ENCODE data around the gene PROK1.

PROK1 gene

GRCh38 chr1:110492573-110492972 is 41.6 kb downstream of the PROK1 start:
- Histone ChIP-seq H2AFZ (ENCODE audit: low read length) (no peak overlapping the region), H3K4me1 (ENCODE audit: insufficient read depth, low read length, severe bottlenecking) (no peaks in the 10 kb centered on the region), H3K4me2 (ENCODE audit: low read length) (no peak overlapping the region), H3K9ac (ENCODE audit: low read length) (no peak overlapping the region), H3F3A (ENCODE audit: insufficient read depth, low read length) (no peaks in the 10 kb centered on the region), H3K27ac (ENCODE audit: low read depth, low read length, poor library complexity, severe bottlenecking) (no peak overlapping the region), H3K27me3 (ENCODE audit: insufficient read depth, low read length) (no peaks in the 10 kb centered on the region), H4K20me1 (ENCODE audit: insufficient read depth, low read length) (no peaks in the 10 kb centered on the region), H3K9me2 (ENCODE audit: low read depth, low read length) (no peaks in the 10 kb centered on the region), H3K4me3 (ENCODE audit: low read depth, low read length, poor library complexity, severe bottlenecking) (no peak overlapping the region), H3K79me2 (ENCODE audit: insufficient read depth, low read length) (no peaks in the 10 kb centered on the region), H3K36me3 (ENCODE audit: insufficient read depth, low read length) (no peaks in the 10 kb centered on the region), H3K9me3 (ENCODE audit: low read length) (no peaks in the 10 kb centered on the region)
- no peak for TF ChIP-seq CTCF (IDR thresholded peaks at IDR 0.05; ENCODE audit: low read length)
- TF ChIP-seq EZH2 (IDR thresholded peaks at IDR 0.05; ENCODE audit: borderline replicate concordance, low read length): no peak

- H3K4me2 ChIP-seq (ENCODE audit: low read length): no peak overlapping the region
- H3K27me3 ChIP-seq (ENCODE audit: insufficient read depth, low read length): no peaks in the 10 kb centered on the region
- H3K27ac ChIP-seq (ENCODE audit: low read depth, low read length, poor library complexity, severe bottlenecking): no peak overlapping the region
- H2AFZ ChIP-seq (ENCODE audit: low read length): no peak overlapping the region
- H3K79me2 ChIP-seq (ENCODE audit: insufficient read depth, low read length): no peaks in the 10 kb centered on the region
- H3K4me3 ChIP-seq (ENCODE audit: low read depth, low read length, poor library complexity, severe bottlenecking): no peak overlapping the region
- H3K36me3 ChIP-seq (ENCODE audit: insufficient read depth, low read length): no peaks in the 10 kb centered on the region
- no peaks in the 10 kb centered on the region for H3K9me2 ChIP-seq (ENCODE audit: low read depth, low read length)
- H3K9ac ChIP-seq (ENCODE audit: low read length): no peak overlapping the region
- H3F3A ChIP-seq (ENCODE audit: insufficient read depth, low read length): no peaks in the 10 kb centered on the region
- H4K20me1 ChIP-seq (ENCODE audit: insufficient read depth, low read length): no peaks in the 10 kb centered on the region
- no peaks in the 10 kb centered on the region for H3K9me3 ChIP-seq (ENCODE audit: low read length)
- no peaks in the 10 kb centered on the region for H3K4me1 ChIP-seq (ENCODE audit: insufficient read depth, low read length, severe bottlenecking)
- TF ChIP-seq CTCF (IDR thresholded peaks at IDR 0.05; ENCODE audit: low read length) (no peak), EZH2 (IDR thresholded peaks at IDR 0.05; ENCODE audit: borderline replicate concordance, low read length) (no peak)
Observed at GRCh38 chr1:110493059-110493699, 42.2 kb downstream of the PROK1 start.

- no peak overlapping the region for H3K27ac ChIP-seq (ENCODE audit: low read depth, low read length, poor library complexity, severe bottlenecking)
- H3K4me1 ChIP-seq (ENCODE audit: insufficient read depth, low read length, severe bottlenecking): no peaks in the 10 kb centered on the region
- no peaks in the 10 kb centered on the region for H3K36me3 ChIP-seq (ENCODE audit: insufficient read depth, low read length)
- no peaks in the 10 kb centered on the region for H3K9me3 ChIP-seq (ENCODE audit: low read length)
- no peaks in the 10 kb centered on the region for H3K79me2 ChIP-seq (ENCODE audit: insufficient read depth, low read length)
- TF ChIP-seq EZH2 (IDR thresholded peaks at IDR 0.05; ENCODE audit: borderline replicate concordance, low read length) (no peak), CTCF (IDR thresholded peaks at IDR 0.05; ENCODE audit: low read length) (no peak)
- no peaks in the 10 kb centered on the region for H3K27me3 ChIP-seq (ENCODE audit: insufficient read depth, low read length)
- no peak overlapping the region for H3K9ac ChIP-seq (ENCODE audit: low read length)
- no peaks in the 10 kb centered on the region for H3F3A ChIP-seq (ENCODE audit: insufficient read depth, low read length)
- H3K9me2 ChIP-seq (ENCODE audit: low read depth, low read length): no peaks in the 10 kb centered on the region
- H2AFZ ChIP-seq (ENCODE audit: low read length): no peak overlapping the region
- no peak overlapping the region for H3K4me3 ChIP-seq (ENCODE audit: low read depth, low read length, poor library complexity, severe bottlenecking)
- H4K20me1 ChIP-seq (ENCODE audit: insufficient read depth, low read length): no peaks in the 10 kb centered on the region
- H3K4me2 ChIP-seq (ENCODE audit: low read length): no peak overlapping the region
Observed at GRCh38 chr1:110494036-110494435, 43.1 kb downstream of the PROK1 start.
